SJCRH30 (cell line): Measurements from ENCODE around the gene ACTN4. TPM values are rescaled to one million over a fixed set of nuclear protein-coding genes. Genes with fewer than 3 reads are reported as not detected.

Experiments used
- DNase-seq, 2 experiments: peaks; one replicate each; pipeline ENCODE4 v3.0.0-alpha.2; 2015 to 2020
- H3K27ac ChIP-seq: fragments of 250-450 bp; sonication (Bioruptor Pico); 2 replicates; pipeline ENCODE4 v1.5.1; 2020; ENCODE audit warnings: mild to moderate bottlenecking, moderate library complexity
- H3K27me3 ChIP-seq: fragments of 250-450 bp; sonication (Bioruptor Pico); 2 replicates; pipeline ENCODE4 v1.5.1; 2020; ENCODE audit warnings: mild to moderate bottlenecking, moderate library complexity
- H3K36me3 ChIP-seq: fragments of 250-450 bp; sonication (Bioruptor Pico); 2 replicates; pipeline ENCODE4 v1.5.1; 2020; ENCODE audit warnings: mild to moderate bottlenecking, moderate library complexity
- H3K4me1 ChIP-seq: fragments of 250-450 bp; sonication (Bioruptor Pico); 2 replicates; pipeline ENCODE4 v1.5.1; 2020; ENCODE audit warnings: mild to moderate bottlenecking, moderate library complexity
- H3K4me3 ChIP-seq: fragments of 250-450 bp; sonication (Bioruptor Pico); 2 replicates; pipeline ENCODE4 v1.5.1; 2020; ENCODE audit warnings: mild to moderate bottlenecking, moderate library complexity
- H3K9me3 ChIP-seq: fragments of 250-450 bp; sonication (Bioruptor Pico); replicated peaks from 2 replicates; pipeline ENCODE4 v1.5.1; 2020; ENCODE audit warnings: mild to moderate bottlenecking, moderate library complexity
- total RNA-seq: library from RNA; depleted of rRNA; stranded (reverse); fragments of >200 nt; shearing (Covaris generic); gene quantifications from 2 replicates; pipeline ENCODE4 v1.2.3, GENCODE V29; 2014

Gene ACTN4
- total RNA-seq, 1 experiment from 2014 or later = 192 TPM

DNA sequence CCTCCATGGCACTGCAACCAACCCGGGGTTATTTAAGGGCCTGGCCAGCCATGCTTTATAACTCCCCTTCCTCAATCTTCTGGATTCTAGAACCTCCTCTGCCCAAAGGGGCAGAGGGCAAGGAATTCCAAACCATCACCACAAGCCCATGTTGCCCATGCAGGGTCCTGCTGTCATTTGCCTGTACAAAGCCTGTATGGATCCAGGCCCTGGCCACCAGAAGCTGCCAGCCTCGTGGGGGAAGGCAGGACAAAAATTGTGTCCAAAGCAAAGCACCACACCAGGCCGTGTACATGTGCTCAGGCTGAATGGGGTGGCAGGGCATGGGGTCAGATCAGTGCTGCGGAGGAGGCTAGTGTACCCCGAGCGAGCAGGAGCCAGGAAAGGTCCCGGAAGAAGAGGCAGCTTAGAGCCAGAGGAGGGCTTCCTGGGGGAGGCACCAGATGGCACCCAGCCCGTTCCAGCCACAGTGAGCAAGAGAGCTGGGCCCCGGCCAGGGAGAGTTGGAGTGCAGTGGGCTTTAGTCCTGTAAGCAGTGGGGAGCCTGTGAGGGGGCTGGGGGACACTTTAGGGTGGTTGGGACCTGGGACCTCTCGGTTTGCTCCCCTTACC lies 61.1 kb downstream of the ACTN4 start:
- DNase-seq = no peak
- no peak overlapping the region for H3K27ac ChIP-seq
- H3K36me3 ChIP-seq = peaks cover 77% of the 10 kb centered on the region
- no peaks in the 10 kb centered on the region for H3K9me3 ChIP-seq
- H3K4me1 ChIP-seq = peaks cover 28% of the 10 kb centered on the region
- no peak overlapping the region for H3K4me3 ChIP-seq
- H3K27me3 ChIP-seq = no peaks in the 10 kb centered on the region

DNA sequence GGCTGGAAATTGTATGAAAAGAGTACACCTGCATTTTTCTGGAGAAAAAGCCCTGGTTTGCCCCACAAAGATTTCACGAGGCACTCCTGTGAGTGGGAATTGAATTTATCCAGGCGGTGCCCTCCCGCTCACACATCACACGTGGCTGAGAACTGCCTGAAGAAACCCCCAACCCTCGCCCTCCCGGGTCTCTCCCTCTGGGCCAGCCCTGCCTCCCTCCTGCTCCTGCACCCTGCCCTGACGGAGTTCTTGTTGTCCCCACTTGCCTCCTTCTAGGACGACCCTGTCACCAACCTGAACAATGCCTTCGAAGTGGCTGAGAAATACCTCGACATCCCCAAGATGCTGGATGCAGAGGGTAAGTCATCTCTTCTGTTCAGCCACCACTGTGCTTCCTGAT lies 61.7 kb downstream of the ACTN4 start:
- no peak overlapping the region for H3K27ac ChIP-seq
- H3K27me3 ChIP-seq = no peaks in the 10 kb centered on the region
- peaks cover 28% of the 10 kb centered on the region for H3K4me1 ChIP-seq
- DNase-seq = no peak
- no peaks in the 10 kb centered on the region for H3K9me3 ChIP-seq
- H3K4me3 ChIP-seq = no peak overlapping the region
- H3K36me3 ChIP-seq = peaks cover 77% of the 10 kb centered on the region

DNA sequence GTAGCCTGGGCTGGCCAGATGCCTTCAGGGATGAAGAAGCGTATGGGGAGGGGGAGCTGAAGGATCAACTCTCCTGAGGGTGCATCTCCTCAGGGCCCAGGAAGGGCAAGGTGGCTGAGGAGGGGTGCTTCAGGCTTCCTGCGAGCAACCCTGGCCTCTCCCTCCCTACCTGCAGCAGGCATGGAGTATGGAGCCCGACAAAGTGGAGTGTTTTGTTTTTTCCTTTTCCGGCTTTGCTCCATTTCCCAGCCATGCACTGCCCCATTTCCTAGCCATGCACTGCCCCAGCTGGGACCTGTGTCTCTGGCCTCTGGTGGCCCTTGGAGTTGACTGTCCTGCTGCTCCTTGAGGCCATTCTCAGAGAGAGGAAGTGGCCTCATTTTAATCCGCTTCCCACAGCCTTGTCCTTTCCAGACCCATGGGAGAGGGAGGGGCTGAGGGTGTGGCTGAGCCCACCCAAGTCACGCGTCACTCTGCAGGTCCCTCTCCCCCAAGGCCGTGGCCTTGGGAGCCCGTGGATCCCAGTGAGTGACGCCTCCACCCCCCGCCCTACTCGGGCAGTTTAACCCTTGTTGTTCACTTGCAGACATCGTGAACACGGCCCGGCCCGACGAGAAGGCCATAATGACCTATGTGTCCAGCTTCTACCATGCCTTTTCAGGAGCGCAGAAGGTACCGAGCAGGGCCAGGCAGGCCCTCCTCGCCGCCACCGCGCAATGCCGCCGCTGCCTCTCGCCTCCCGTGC lies 62.4 kb downstream of the ACTN4 start:
- Histone ChIP-seq H3K27me3 (no peaks in the 10 kb centered on the region), H3K27ac (no peak overlapping the region), H3K4me1 (peaks cover 28% of the 10 kb centered on the region), H3K36me3 (peaks cover 77% of the 10 kb centered on the region), H3K4me3 (no peak overlapping the region), H3K9me3 (no peaks in the 10 kb centered on the region)
- DNase-seq = no peak

DNA sequence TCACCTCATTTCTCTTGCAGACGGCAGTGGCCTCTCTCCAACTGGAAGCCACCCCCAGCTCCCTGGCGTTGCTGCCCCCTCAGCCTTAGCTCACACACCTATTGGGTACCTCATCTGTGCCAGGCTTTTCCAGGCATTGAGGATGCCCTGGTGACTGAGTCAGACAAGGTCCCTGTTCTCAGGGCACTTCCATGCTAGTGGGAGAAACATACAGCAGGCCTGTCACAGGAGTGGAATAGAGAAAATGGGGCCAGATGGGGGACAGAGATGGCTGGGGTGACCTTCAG lies 62.9 kb downstream of the ACTN4 start:
- H3K27ac ChIP-seq = no peak overlapping the region
- no peaks in the 10 kb centered on the region for H3K9me3 ChIP-seq
- peaks cover 28% of the 10 kb centered on the region for H3K4me1 ChIP-seq
- peaks cover 78% of the 10 kb centered on the region for H3K36me3 ChIP-seq
- no peak overlapping the region for H3K4me3 ChIP-seq
- no peak for DNase-seq
- H3K27me3 ChIP-seq = no peaks in the 10 kb centered on the region

DNA sequence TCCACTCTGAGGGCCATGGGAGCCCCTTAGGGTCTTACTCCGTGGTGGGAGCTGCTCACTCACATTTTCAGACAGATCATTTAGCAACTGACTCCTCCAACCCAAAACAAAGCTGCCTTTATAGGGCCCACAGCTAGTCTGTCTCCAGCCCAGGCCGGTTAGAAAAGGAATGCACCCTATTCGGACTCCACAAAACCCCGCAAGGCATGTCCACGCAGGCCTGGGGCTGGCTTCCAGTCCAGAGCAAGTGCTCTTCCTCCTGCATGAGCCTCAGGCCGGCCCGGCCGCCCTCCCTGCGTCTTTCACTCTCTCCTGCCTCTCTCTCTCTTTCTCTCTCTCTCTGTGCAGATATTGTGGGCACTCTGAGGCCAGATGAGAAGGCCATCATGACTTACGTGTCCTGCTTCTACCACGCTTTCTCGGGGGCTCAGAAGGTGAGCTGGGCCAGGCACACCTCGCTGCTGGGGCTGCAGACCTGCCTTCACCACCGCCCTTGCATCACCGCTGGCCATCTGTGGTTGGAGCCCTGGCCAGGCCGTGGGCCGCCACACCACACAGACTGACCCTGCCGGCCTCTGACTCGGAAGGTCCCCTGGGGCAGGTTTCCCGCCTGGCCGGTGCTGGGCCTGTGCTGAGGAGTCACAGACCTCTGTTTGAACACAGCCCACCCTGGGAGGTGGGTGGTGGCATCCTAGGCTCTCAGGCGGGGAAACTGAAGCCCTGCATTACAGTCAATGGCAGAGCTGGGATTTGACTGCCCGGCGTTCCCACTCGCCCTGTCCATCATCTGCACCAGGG lies 63.7 kb downstream of the ACTN4 start:
- Histone ChIP-seq H3K4me3 (no peak overlapping the region), H3K9me3 (no peaks in the 10 kb centered on the region), H3K36me3 (peaks cover 79% of the 10 kb centered on the region), H3K27ac (no peak overlapping the region), H3K4me1 (peaks cover 27% of the 10 kb centered on the region), H3K27me3 (no peaks in the 10 kb centered on the region)
- DNase-seq = no peak

DNA sequence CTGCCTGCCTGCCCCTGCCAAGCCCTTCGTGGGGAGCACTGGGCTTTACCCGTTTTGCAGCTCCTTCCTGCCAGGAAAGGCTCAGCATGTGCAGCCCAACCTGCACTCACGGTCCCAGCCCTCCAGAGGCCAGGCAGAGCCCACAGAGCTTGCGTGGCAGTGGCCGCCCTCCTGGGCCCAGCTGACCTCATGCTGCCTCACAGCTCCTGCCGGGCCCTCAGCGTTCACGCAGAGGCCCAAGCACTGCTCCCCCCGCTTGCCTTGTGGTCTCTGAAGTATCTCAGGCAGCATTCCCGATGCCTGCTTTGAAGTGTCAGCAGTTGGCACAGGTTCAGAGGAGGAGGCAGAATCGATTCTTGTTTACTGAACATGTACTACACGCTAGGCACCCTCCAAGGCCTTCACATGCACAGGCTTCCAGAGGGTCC lies 64.3 kb downstream of the ACTN4 start:
- DNase-seq = no peak
- no peak overlapping the region for H3K27ac ChIP-seq

DNA sequence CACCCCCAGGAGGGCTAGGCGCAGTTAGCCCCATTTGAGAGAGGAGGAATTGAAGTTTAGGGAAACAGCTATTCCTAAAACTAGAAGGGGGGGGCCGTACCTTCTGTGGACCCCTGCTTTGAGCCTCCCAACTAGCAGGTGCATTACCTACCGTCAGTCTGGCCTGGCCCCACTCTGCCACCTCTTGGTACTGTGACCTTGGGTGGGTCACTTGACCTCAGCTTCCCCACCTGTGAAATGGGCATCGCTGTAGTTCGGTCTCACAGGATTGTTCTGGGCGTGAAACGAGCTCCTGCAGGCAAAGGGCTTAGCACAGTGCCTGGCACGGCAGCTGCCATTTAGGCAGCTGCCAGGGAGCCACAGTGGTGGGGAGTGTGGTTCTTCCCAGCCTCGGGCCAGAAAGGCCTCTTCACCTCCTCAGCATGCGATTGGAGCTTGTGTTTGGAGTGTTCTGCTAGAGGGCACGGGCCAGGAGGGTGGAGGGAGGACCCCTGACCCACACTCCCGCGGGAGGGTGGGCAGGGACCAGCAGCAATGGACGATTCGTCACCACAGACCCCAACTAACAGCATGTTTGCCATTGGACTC lies 64.8 kb downstream of the ACTN4 start:
- Histone ChIP-seq H3K4me1 (peaks cover 15% of the 10 kb centered on the region), H3K9me3 (no peaks in the 10 kb centered on the region), H3K27me3 (no peaks in the 10 kb centered on the region), H3K4me3 (no peak overlapping the region), H3K27ac (no peak overlapping the region), H3K36me3 (peaks cover 78% of the 10 kb centered on the region)
- DNase-seq = no peak

More for the DNA sequence above, 64.3 kb downstream of the ACTN4 start:
- H3K27me3 ChIP-seq = no peaks in the 10 kb centered on the region
- no peak overlapping the region for H3K4me3 ChIP-seq
- peaks cover 20% of the 10 kb centered on the region for H3K4me1 ChIP-seq
- H3K36me3 ChIP-seq = peaks cover 75% of the 10 kb centered on the region
- H3K9me3 ChIP-seq = no peaks in the 10 kb centered on the region

DNA sequence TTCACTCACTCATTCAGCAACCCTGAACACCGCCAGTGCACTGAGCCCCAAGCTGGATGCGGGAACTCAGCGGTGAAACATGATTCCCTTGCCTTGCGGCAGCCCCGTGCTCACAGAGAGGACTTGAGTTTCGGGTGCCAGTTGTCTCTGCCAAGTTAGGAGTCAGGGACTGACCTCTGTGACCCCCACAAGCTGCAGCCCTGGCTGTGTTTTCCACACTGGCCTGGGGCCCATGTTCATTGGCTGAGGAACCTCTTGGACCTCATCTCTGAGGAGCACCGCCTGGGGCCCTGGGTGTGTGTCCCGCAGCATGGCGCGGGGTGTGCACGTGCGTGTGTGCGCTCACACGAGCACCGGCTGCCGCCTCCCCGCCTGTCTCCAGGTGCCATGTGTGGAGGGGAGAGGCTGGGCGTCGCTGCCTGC lies 65.8 kb downstream of the ACTN4 start:
- Histone ChIP-seq H3K4me1 (peaks cover 6% of the 10 kb centered on the region; the same call in 1 of the 2 replicates), H3K4me3 (no peak overlapping the region), H3K27me3 (no peaks in the 10 kb centered on the region), H3K9me3 (no peaks in the 10 kb centered on the region), H3K27ac (no peak overlapping the region), H3K36me3 (peaks cover 77% of the 10 kb centered on the region)
- peak; percentile 46 to 69 for DNase-seq

DNA sequence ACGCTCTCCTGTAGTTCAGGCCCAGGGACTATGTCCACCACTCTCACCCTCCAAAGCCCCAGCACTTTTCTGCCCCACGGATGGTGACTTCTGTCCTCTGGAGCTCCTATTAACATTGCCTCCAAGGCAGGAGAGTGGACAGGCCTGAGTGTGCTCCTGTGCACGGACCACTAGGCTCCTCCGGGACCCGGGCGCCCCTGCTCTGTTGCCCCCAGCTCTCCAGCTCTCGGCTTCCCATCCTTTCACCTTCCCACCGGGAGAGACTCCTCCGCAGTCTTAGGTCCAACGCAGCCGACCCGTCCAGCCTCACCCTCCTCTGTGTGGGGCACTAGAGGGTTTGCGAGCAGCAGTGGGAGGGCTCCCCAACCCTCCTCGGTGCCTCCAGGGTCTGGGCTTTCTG lies 66.4 kb downstream of the ACTN4 start:
- H3K4me1 ChIP-seq = peaks cover 6% of the 10 kb centered on the region; the same call in 1 of the 2 replicates
- peaks cover 77% of the 10 kb centered on the region for H3K36me3 ChIP-seq

DNA sequence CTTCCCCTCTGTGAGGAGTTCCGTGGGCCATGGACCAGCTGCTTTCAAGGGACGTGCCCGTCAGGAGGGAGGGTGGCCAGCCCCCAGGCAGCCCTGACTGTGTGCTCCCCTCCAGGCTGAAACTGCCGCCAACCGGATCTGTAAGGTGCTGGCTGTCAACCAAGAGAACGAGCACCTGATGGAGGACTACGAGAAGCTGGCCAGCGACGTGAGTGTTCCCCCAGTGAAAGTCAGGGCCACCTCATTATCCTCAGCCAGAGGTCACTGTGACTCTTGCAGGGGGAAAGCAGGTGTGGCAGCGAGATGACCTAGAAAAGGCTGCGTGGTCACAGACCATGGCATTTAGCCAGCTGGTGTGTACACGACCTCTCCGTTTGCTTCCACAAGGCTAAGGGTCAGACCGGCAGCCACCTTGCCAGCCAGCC lies 66.9 kb downstream of the ACTN4 start:
- H3K27ac ChIP-seq = no peak overlapping the region
- H3K36me3 ChIP-seq = peaks cover 75% of the 10 kb centered on the region
- no peak for DNase-seq
- no peak overlapping the region for H3K4me3 ChIP-seq
- H3K4me1 ChIP-seq = peaks cover 6% of the 10 kb centered on the region; the same call in 1 of the 2 replicates
- no peaks in the 10 kb centered on the region for H3K9me3 ChIP-seq
- no peaks in the 10 kb centered on the region for H3K27me3 ChIP-seq

More for the DNA sequence above, 66.4 kb downstream of the ACTN4 start:
- Histone ChIP-seq H3K4me3 (no peak overlapping the region), H3K9me3 (no peaks in the 10 kb centered on the region), H3K27me3 (no peaks in the 10 kb centered on the region), H3K27ac (no peak overlapping the region)
- no peak for DNase-seq

DNA sequence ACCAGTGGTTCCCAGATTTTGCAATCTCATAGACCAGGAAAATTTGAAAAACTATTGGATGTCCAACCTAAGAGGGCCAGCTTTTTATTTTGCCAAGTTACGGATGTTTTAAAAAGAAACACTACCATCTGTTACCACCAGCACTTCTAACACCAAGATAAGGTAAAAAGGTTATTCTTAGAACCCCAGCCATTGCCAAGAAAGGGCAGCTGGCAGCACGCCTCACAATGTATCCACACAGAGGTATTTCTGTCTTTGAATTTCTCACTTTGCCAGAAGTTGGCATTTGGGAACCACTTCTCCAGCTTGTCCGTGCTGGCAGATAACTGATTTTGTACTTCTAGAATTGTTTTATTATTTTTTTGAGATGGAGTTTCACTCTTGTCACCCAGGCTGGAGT lies 68.1 kb downstream of the ACTN4 start:
- Histone ChIP-seq H3K27me3 (no peaks in the 10 kb centered on the region), H3K9me3 (no peaks in the 10 kb centered on the region), H3K4me3 (no peak overlapping the region), H3K27ac (no peak overlapping the region), H3K4me1 (peaks cover 13% of the 10 kb centered on the region), H3K36me3 (peaks cover 63% of the 10 kb centered on the region)
- DNase-seq = no peak

DNA sequence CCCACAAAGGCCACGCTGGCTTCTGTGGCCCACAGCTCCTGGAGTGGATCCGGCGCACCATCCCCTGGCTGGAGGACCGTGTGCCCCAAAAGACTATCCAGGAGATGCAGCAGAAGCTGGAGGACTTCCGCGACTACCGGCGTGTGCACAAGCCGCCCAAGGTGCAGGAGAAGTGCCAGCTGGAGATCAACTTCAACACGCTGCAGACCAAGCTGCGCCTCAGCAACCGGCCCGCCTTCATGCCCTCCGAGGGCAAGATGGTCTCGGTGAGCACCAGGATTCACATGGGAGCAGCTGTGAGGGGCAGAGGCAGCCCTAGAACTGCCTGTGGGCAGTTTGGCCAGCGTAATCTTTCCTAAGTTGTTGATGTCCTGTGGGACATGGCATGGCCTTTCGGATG lies 69.6 kb downstream of the ACTN4 start:
- H3K9me3 ChIP-seq = no peaks in the 10 kb centered on the region
- H3K27me3 ChIP-seq = no peaks in the 10 kb centered on the region
- H3K36me3 ChIP-seq = peaks cover 64% of the 10 kb centered on the region
- H3K4me3 ChIP-seq = no peak overlapping the region
- peaks cover 25% of the 10 kb centered on the region for H3K4me1 ChIP-seq
- no peak overlapping the region for H3K27ac ChIP-seq
- no peak for DNase-seq

DNA sequence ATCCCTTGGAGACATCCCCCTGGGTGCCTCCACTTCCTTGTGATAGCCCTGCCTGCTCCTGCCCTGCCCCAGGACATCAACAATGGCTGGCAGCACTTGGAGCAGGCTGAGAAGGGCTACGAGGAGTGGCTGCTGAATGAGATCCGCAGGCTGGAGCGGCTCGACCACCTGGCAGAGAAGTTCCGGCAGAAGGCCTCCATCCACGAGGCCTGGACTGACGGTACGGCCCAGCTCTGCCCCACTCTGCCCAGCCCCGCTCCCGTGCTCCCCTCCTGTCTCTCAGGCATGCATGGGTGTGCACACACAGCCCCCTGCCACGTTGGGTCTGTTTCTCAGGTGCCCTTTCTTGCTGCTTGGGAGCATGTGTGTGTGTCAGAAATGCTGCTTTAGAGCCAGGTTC lies 70.4 kb downstream of the ACTN4 start:
- Histone ChIP-seq H3K4me1 (peaks cover 29% of the 10 kb centered on the region), H3K27ac (no peak overlapping the region), H3K36me3 (peaks cover 63% of the 10 kb centered on the region), H3K27me3 (no peaks in the 10 kb centered on the region), H3K9me3 (no peaks in the 10 kb centered on the region), H3K4me3 (no peak overlapping the region)
- DNase-seq = no peak

DNA sequence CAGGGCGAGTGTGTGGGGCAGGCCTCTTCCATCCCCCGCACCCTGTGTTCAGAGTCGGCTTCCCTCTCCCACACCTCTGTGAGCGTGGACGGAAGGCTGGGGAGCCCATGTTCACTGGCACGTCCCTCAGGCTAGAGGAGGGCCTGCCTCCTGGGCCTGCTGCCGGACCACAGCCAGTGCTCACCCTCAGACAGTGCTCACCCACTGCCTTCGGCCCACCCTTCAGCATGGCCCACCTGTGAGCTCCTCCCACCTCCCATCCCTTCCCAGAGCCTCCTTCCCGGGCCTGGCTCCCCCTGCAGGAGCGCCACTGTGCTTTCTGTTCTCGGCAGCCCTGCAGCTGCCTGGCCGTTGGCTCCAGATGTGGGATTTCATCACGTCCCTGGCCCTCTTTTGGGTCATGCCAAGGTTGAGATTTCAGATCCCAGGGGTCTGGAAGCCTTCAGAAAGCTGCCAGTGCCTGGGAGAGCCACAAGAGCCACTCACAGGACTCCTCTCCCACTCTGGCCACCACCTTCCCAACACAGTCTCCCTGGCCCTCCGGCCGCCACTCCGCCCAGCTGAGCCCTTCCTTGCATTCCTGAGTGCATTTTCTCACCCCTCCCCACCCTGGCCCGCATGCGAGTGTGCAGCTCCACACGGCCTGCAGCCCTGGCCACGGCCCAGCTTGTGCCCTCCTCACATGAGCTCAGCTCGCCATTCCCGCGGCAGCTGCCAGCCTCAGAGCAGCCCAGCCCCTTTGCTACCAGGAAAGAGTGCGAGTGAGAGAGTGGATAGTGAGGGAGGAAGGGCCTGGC lies 71.5 kb downstream of the ACTN4 start:
- H3K27ac ChIP-seq = peak overlapping the region; percentile 56

More for the DNA sequence above, 71.5 kb downstream of the ACTN4 start:
- peak; percentile 39 to 54 for DNase-seq
- no peaks in the 10 kb centered on the region for H3K9me3 ChIP-seq
- peaks cover 69% of the 10 kb centered on the region for H3K36me3 ChIP-seq
- H3K4me3 ChIP-seq = no peak overlapping the region
- H3K4me1 ChIP-seq = peaks cover 29% of the 10 kb centered on the region
- no peaks in the 10 kb centered on the region for H3K27me3 ChIP-seq
